BLaER1 (cell line): ENCODE data around the gene C17orf107.
"Not testable (repeated sequence)": the region's sequence is repeated elsewhere in the genome, so short reads cannot be mapped to it uniquely, and the experiment has no call there.

Source experiments
- H3K27ac ChIP-seq: shearing (Covaris generic); formaldehyde crosslinking; 2 replicates; pipeline ENCODE4 v1.8.1; 2022
- H3K27me3 ChIP-seq: shearing (Covaris generic); formaldehyde crosslinking; 2 replicates; pipeline ENCODE4 v1.8.1; 2022
- H3K36me3 ChIP-seq: shearing (Covaris generic); formaldehyde crosslinking; 2 replicates; pipeline ENCODE4 v1.8.1; 2022
- H3K4me1 ChIP-seq: shearing (Covaris generic); formaldehyde crosslinking; 2 replicates; pipeline ENCODE4 v1.8.1; 2022
- H3K4me2 ChIP-seq: shearing (Covaris generic); formaldehyde crosslinking; 2 replicates; pipeline ENCODE4 v1.8.1; 2022
- H3K4me3 ChIP-seq: shearing (Covaris generic); formaldehyde crosslinking; 2 replicates; pipeline ENCODE4 v1.8.1; 2022
- H3K9ac ChIP-seq: shearing (Covaris generic); formaldehyde crosslinking; 2 replicates; pipeline ENCODE4 v1.8.1; 2022
- H3K9me3 ChIP-seq: shearing (Covaris generic); formaldehyde crosslinking; 2 replicates; pipeline ENCODE4 v1.8.1; 2022
- H4K20me1 ChIP-seq: shearing (Covaris generic); formaldehyde crosslinking; 2 replicates; pipeline ENCODE4 v1.8.1; 2022
- Cebpa-rat ChIP-seq: shearing (Covaris generic); IDR thresholded peaks from 2 replicates; pipeline ENCODE4 v1.8.1; 2022

The C17orf107 gene

DNA sequence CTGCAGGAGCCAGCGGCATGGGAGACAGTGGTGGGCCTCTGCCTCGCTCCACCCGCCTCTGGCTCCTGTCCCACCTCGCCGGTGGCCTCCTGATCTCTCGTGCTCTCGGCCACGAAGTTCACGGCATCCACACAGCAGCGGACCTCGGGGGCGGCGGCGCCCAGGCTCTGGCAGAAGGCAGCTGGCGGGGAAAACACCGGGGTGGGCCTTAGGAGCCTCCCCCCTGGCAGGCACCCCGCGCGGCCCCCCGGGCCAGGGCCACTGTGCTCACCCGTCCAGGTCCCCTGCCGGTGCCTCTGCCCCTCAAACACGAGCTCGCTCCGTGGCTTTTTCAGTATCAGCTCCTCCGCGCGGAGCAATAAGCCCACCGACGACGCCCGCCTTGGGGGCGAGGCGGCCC, 409 bp upstream of the C17orf107 start:
- peaks cover 56% of the 10 kb centered on the region for H3K4me1 ChIP-seq
- H3K9me3 ChIP-seq: no peaks in the 10 kb centered on the region
- peak overlapping the region; percentile 61 for H3K4me3 ChIP-seq
- TF ChIP-seq Cebpa-rat: no peak
- peak overlapping the region; percentile 77 for H3K4me2 ChIP-seq
- H4K20me1 ChIP-seq: no peaks in the 10 kb centered on the region
- H3K27me3 ChIP-seq: peaks cover 35% of the 10 kb centered on the region
- peaks cover 37% of the 10 kb centered on the region for H3K36me3 ChIP-seq
- H3K27ac ChIP-seq: no peak overlapping the region
- no peak overlapping the region for H3K9ac ChIP-seq

DNA sequence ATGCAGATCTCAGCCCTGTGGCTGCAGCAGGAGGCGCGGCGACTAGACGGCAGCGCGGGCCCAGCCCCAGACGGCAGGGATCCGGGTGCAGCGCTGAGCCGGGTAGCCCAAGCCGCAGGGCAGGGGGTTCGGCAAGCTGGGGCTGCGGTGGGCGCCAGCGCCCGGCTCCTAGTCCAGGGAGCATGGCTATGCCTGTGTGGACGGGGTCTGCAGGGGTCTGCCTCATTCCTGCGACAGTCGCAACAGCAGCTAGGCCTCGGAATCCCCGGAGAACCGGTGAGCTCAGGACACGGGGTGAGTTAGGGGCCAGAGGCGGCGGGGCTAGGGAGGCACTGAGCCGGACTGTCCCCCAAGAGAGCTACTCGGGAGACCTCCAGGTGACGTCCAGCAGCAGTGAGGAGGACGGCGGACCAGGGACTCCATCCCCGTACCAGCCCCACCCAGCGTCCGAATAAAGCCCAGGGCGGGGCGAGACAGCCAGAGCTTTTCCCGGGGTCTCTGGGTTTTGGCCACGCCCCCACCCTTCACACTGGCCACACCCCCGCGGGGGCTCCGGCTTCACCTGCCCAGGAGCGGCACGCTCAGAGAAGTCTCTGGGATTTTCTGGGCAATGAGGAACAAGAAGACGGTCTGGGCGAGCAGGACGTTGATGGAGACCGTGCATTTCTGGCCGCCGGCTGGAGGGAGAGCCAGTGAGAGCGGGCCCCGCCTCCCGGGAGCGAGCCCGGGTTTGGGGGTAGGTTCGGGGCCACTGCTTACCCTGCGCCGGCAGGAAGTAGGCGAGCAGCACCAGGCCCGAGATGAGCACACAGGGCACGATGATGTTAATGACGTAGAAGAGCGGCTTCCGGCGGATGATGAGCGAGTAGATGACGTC, 1.1 kb downstream of the C17orf107 start:
- H4K20me1 ChIP-seq: no peaks in the 10 kb centered on the region
- H3K27ac ChIP-seq: no peak overlapping the region
- H3K27me3 ChIP-seq: peaks cover 35% of the 10 kb centered on the region
- no peak for TF ChIP-seq Cebpa-rat
- no peaks in the 10 kb centered on the region for H3K9me3 ChIP-seq
- peaks cover 52% of the 10 kb centered on the region for H3K4me1 ChIP-seq
- H3K4me2 ChIP-seq: peak overlapping the region; percentile 77
- no peak overlapping the region for H3K9ac ChIP-seq
- peak overlapping the region; percentile 46 for H3K4me3 ChIP-seq
- peaks cover 21% of the 10 kb centered on the region for H3K36me3 ChIP-seq

DNA sequence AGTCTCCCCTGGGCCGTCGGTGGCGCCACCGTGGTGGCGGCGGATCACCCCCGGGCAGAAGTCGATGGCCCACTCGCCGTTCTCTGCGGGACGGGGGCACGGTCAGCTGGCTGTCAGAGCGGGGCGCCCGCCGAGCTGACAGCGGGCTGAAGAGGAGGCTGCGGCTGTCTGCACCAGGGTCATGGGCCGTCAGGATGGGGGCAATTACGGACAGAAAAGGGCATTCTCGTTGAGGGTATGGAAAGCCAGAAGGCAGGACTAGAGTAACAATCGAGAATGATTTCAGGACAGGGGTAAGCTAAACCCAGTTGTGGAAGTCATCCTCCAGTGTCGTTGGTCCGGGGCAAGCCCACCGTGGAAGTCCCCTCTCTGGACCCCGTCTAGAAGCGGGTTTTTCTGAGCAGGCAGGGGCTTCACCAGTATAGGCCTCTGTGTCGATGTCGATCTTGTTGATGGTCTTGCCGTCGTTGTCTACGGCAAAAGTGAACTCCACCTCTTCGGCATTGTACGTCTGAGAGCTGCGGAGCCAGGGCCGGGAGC, 1.8 kb downstream of the C17orf107 start:
- Histone ChIP-seq H3K4me1 (peaks cover 52% of the 10 kb centered on the region), H3K4me2 (peak overlapping the region; percentile 77), H3K9me3 (no peaks in the 10 kb centered on the region), H3K4me3 (peak overlapping the region; percentile 46), H4K20me1 (no peaks in the 10 kb centered on the region), H3K9ac (no peak overlapping the region), H3K36me3 (peaks cover 14% of the 10 kb centered on the region), H3K27me3 (peaks cover 35% of the 10 kb centered on the region), H3K27ac (no peak overlapping the region)
- no peak for TF ChIP-seq Cebpa-rat

DNA sequence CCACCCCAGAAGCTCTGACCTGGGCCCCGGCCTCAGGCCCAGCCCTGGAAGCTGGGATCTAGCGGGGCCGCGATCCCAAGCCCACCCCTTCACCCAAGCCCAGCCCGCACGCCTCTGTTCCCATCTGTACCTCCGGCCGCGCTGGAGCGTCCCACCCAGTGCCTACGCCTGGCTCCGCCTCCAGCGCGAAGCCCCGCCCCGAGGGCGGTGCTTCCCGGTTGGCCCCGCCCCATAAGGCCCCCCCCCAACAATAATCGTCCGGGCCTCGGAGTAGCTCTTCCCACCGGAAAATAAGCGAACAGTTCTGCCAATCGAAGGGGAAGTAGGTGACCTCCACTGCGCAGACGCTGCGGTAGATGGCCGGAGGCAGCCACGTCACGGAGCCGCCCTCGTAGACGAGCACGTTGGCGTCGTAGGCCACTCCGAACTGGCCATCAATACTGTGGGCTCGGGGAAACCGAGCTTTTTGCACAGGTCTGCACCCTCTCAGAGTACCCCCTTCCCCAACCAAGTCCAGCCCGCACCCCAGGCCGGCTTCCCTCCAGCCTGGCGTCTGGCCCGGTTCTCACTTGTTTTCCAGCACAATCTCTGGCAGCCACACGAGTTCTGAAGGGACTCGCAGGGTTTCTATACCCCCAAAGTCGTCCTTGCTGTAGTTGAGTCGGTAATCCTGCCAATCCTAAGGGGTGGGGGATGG, 2.5 kb downstream of the C17orf107 start:
- H3K9ac ChIP-seq: no peak overlapping the region
- peaks cover 52% of the 10 kb centered on the region for H3K4me1 ChIP-seq
- H3K36me3 ChIP-seq: peaks cover 8% of the 10 kb centered on the region
- no peaks in the 10 kb centered on the region for H3K9me3 ChIP-seq
- H3K27me3 ChIP-seq: peaks cover 35% of the 10 kb centered on the region
- no peak for TF ChIP-seq Cebpa-rat
- H4K20me1 ChIP-seq: no peaks in the 10 kb centered on the region
- no peak overlapping the region for H3K27ac ChIP-seq
- H3K4me2 ChIP-seq: peak overlapping the region; percentile 83
- H3K4me3 ChIP-seq: no peak overlapping the region

DNA sequence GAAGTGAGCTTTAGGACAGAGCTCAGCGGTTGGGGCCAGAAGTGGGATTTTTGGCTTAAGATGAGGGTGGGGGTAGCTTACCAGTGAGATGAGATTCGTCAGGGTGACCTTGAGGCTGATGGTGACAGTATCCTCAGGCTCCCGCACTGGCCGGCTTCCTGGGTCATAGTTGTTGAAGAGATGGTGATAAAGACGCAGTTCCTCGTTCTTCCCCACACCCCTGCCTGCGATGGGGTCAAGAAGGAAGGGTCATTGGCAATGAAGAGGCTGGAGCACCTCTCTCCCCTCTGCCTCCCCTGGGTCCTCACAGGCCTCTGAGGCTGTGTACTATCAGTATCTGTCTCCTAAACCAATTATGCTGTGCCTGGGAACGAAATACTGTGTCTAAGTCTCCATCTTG, 3.2 kb downstream of the C17orf107 start:
- Histone ChIP-seq H3K36me3 (peaks cover under 1% of the 10 kb centered on the region; the same call in 1 of the 2 replicates), H3K27me3 (peaks cover 35% of the 10 kb centered on the region), H3K4me1 (peaks cover 52% of the 10 kb centered on the region), H3K4me3 (peak overlapping the region; percentile 45; the same call in 1 of the 2 replicates), H4K20me1 (no peaks in the 10 kb centered on the region), H3K9ac (peak overlapping the region; percentile 57; the same call in 1 of the 2 replicates), H3K9me3 (no peaks in the 10 kb centered on the region), H3K27ac (peak overlapping the region; percentile 40; the same call in 1 of the 2 replicates), H3K4me2 (peak overlapping the region; percentile 83)
- no peak for TF ChIP-seq Cebpa-rat

DNA sequence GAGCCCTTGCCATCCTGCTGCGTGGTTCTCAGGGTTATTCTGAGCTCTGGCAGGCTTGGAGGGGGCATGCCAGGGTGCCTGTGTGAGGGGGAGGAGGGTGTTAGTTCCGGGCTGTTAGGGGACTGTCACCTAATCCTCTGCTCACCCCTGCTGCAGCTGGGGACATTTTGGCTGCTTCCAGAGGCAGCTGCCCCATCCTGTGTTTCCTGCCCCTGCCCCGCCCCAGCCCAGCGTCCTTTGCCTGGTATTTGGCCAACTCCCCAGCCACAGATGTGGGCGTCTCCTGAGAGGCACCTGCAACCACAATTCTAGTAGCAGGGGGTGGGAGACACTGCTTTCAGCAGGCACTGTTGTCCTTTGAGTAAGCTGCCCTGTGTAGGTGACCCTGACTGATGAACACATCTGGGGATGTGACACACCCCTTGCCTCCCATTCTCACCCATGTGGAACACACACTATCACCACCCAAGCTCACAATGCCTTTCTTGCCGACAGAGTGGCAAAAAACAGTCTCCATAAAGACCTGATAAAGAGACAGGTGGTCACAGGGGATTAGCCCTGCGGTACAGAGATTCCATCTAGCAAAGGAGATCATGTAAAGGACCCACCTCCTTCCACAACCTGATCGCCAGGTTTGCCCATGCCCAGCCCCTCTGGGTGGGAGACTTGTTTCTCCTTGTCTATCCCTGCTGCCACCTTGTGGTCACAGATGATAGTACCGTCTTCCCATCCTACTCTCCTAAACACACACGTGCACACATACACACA, 3.9 kb downstream of the C17orf107 start, which contains the start of gene CHRNE:
TSS of gene CHRNE (minus strand) at position 48 of the 768 bp plus-strand sequence. CDS start at position 13, 35 bp downstream.
- H3K4me2 ChIP-seq: peak within 1 kb of the TSS; percentile 83
- H3K27me3 ChIP-seq: peaks cover 33% of the 10 kb centered on the region
- H3K9me3 ChIP-seq: no peaks in the 10 kb centered on the region
- peak within 1 kb of the TSS; percentile 45; the same call in 1 of the 2 replicates for H3K4me3 ChIP-seq
- H3K27ac ChIP-seq: peak within 1 kb of the TSS; percentile 40; the same call in 1 of the 2 replicates
- no peaks in the 10 kb centered on the region for H4K20me1 ChIP-seq
- H3K4me1 ChIP-seq: peaks cover 55% of the 10 kb centered on the region
- H3K9ac ChIP-seq: peak within 1 kb of the TSS; percentile 57; the same call in 1 of the 2 replicates
- H3K36me3 ChIP-seq: no peaks in the 10 kb centered on the region
- TF ChIP-seq Cebpa-rat: no peak

DNA sequence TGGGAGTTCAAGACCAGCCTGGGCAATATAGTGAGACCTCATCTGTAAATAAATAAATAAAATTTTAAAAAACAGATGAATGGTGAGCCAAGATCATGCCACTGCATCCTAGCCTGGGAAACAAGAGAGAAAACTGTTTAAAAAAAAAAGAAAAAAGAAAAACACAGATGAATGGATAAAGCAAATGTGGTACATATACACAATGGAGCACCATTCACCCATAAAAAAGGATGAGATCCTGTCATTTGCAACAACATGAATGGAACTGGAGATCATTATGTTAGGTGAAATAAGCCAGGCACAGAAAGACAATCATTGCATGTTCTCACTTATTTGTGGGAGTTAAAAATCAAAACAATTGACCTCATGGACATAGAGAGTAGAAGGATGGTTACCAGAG, 7.3 kb downstream of the C17orf107 start:
- not testable (repeated sequence) for H3K9ac ChIP-seq

DNA sequence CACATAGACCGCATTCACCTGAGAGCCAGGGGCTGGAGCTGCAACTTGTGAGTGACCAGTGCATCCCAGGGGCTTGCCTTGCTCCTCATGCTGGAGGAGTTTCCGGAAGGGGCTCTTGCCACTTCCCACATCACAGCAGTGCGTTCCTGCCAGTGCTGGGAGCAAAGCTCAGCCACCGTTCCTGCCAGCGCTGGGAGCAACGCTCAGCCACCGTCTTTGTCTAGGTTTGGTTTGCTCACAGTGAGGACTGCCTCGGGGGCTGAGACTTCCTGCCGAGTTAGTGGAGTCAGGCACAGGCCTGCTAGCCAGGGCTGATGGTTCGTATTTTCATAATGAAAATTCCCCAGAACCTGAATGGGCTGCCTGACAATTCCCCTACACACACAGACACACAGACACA, 9.0 kb downstream of the C17orf107 start:
- Histone ChIP-seq H3K4me1 (peaks cover 34% of the 10 kb centered on the region), H3K9ac (peak overlapping the region; percentile 21; the same call in 1 of the 2 replicates), H3K27ac (peak overlapping the region; percentile 13), H3K4me2 (peak overlapping the region; percentile 52), H3K36me3 (no peaks in the 10 kb centered on the region), H3K4me3 (no peak overlapping the region), H3K27me3 (no peaks in the 10 kb centered on the region), H4K20me1 (no peaks in the 10 kb centered on the region), H3K9me3 (no peaks in the 10 kb centered on the region)
- TF ChIP-seq Cebpa-rat: no peak

More for the DNA sequence above, 7.3 kb downstream of the C17orf107 start:
- not testable (repeated sequence) for H3K27me3 ChIP-seq, H3K36me3 ChIP-seq, H4K20me1 ChIP-seq, H3K4me2 ChIP-seq, H3K4me3 ChIP-seq, H3K27ac ChIP-seq, H3K9me3 ChIP-seq
- peaks cover 42% of the 10 kb centered on the region for H3K4me1 ChIP-seq
